Mammary epithelial cell (primary cell): ENCODE results near the gene TEX30.

ENCODE experiments used
- CTCF ChIP-seq, 2 donors: IDR thresholded peaks in 1 of 2; conservative IDR thresholded peaks in 1 of 2; 2 replicates each; pipeline ENCODE4 v1.5.1; 2011 to 2012; ENCODE audit warnings: inconsistent platforms in 2 of 2, low read length in 2 of 2, mild to moderate bottlenecking in 2 of 2, control low read depth in 1 of 2, low read depth in 1 of 2; ENCODE audit not compliant: insufficient read depth in 1 of 2; ENCODE audit errors: extremely low read depth in 1 of 2
- EZH2 ChIP-seq: IDR thresholded peaks from 2 replicates; pipeline ENCODE4 v1.6.1; 2012; ENCODE audit warnings: low read length, inconsistent platforms, borderline replicate concordance

DNA sequence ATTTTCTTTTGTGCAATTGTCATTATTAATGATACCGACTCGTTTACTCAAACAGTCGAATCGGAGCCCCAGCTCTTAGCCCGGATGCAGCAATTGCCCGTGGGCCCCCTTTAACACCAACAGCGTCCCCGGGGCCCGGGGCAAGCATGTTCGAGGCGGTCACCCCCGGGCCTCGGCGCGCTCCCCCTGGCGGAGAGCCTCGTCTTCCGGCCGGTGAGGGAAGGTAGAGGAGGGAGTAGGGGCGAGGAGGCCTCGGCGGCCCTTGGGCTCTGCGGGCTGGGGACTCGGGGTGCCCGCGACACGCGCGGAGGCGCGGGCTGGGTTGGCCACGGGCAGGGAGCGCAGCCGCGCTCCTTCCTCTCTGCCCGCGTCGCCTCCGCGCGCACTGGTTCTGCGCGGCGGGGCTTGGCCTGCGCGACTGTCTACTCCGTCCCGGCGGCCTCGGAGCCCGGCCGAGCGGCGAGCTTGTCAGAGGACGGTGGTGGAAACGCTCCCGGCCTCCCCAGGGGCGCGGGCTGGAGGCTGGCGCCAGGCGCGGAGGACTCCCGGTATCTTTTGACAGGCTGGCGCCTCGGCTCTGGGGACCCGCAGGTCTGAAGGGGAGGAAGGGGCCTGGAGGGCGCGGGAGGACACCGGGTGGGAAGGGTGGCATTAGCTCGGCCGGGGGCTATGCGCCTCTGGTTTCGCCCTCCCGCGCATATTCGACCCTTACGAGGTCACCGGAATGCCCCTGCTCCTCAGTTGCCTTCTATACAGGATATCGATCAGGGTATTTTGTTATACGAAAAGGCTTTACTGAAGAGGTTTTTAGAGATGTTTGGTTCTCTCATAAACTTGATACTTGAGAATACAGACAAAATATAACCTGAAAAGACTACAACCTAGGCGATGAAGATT, 26.8 kb upstream of the TEX30 start:
- TF ChIP-seq CTCF (conservative IDR thresholded peaks at IDR 0.05 in 1 of 2, IDR thresholded peaks at IDR 0.05 in 1 of 2; ENCODE audit: extremely low read depth in 1 of 2, insufficient read depth in 1 of 2, low read depth in 1 of 2, low read length in 2 of 2) (peak; percentile 50 to 78), EZH2 (no peak)
